SK-N-DZ (cell line): ENCODE results near the gene CALCB.

Experiments used
- DNase-seq: peaks from one replicate; pipeline ENCODE4 v3.0.0-alpha.2; 2015; ENCODE audit warnings: low spot score

The CALCB gene

GRCh38 chr11:15118431-15118830 lies 45.0 kb downstream of the CALCB start:
- no peak for DNase-seq

DNA sequence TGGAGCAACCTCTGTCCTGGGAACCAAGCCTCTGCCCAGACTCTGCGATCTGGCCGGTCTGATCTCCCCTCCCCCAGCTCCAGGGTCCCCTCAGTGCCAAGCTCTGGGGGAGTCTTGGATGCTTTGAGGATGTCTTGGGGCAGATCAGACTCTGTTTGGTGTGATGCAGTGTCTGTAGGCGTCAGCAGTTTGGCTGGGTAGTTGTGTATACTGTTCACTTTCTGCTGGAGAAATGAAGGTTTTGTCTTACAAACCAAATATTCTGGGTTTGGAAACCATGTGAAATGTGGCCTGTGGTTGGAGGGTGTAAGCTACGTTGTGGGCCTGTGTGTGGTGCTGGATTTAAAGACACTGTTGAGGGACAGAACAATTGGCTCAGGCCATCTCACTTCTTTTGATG lies 46.0 kb downstream of the CALCB start:
- DNase-seq: no peak

- no peak for DNase-seq
Measured at GRCh38 chr11:15119826-15120225, 46.4 kb downstream of the CALCB start.

DNA sequence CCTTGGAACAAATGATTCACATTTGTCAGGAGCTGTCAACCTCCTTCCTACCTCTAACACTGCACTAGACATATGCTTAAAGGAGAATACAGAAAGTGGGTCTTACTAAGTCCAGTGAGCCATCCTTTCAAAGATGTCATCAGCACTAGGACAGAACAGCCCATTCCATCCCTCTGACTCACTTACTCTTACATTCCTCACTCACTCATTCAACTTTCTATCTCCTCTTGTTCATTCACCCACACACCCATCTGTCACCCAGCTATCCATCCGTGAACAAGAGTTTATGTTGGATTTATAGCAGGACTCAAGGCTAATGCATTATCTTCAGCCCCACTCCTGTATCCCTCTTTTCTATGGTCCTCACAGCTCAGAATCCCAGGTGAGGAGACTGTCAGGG lies 50.5 kb downstream of the CALCB start:
- no peak for DNase-seq

DNA sequence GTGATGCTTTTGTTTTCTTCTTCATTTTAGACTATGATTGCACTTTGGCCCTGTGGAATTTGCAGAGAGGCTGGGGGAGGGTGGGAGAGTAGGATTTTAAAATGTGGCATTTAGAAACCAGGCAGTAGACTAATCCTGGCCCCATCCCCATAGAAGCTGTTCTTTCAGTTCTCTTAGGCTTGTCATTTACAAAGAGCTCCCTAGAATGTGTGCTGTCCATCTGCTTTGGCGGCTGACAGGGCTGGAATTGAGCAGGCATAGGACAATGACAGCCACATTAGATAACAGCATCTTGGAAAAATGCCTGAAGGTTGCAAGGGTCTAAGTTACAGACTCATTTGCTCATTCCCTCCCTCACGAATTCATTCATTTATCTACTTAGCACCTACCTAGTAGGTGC lies 51.1 kb downstream of the CALCB start:
- no peak for DNase-seq

GRCh38 chr11:15127341-15127740 lies 53.9 kb downstream of the CALCB start:
- no peak for DNase-seq
